GM23338 (cell line): ENCODE data around the gene CFAP97D2. TPM values are rescaled to one million over a fixed set of nuclear protein-coding genes. Genes with fewer than 3 reads are reported as not detected.

Experiments
- ATAC-seq: fragments of 200-7000 bp; cut with Tn5 transposase; 3 replicates; pipeline ENCODE4 v1.9.1; 2020
- DNase-seq: peaks from one replicate; pipeline ENCODE4 v3.0.0-alpha.2; 2015; ENCODE audit warnings: low spot score
- H2AFZ ChIP-seq: fragments of 200-600 bp; sonication (generic); 2 replicates; pipeline ENCODE4 v1.8.0; 2016; ENCODE audit warnings: antibody characterized with exemption, mild to moderate bottlenecking, moderate library complexity
- H3F3A ChIP-seq: fragments of 200-600 bp; sonication (generic); replicated peaks from 2 replicates; pipeline ENCODE4 v1.8.0; 2017; ENCODE audit warnings: antibody characterized with exemption, mixed run types, low read depth
- H3K27ac ChIP-seq: fragments of 200-600 bp; sonication (generic); 2 replicates; pipeline ENCODE4 v1.6.1; 2016; ENCODE audit warnings: low read depth
- H3K27me3 ChIP-seq: fragments of 200-600 bp; sonication (generic); 2 replicates; pipeline ENCODE4 v1.8.0; 2016; ENCODE audit warnings: mild to moderate bottlenecking, mixed run types, moderate library complexity; ENCODE audit not compliant: insufficient read depth
- H3K36me3 ChIP-seq: fragments of 200-600 bp; sonication (generic); 2 replicates; pipeline ENCODE4 v1.8.0; 2016; ENCODE audit warnings: mild to moderate bottlenecking; ENCODE audit not compliant: insufficient read depth
- H3K4me1 ChIP-seq: fragments of 200-600 bp; sonication (generic); 2 replicates; pipeline ENCODE4 v1.8.0; 2016; ENCODE audit warnings: mild to moderate bottlenecking, moderate library complexity; ENCODE audit not compliant: insufficient read depth
- H3K4me2 ChIP-seq: fragments of 200-600 bp; sonication (generic); 2 replicates; pipeline ENCODE4 v1.7.1; 2017; ENCODE audit warnings: mixed run types
- H3K4me3 ChIP-seq: fragments of 200-600 bp; sonication (generic); 2 replicates; pipeline ENCODE4 v1.6.1; 2016; ENCODE audit warnings: mixed run types
- H3K79me2 ChIP-seq: fragments of 200-600 bp; sonication (generic); replicated peaks from 2 replicates; pipeline ENCODE4 v1.8.0; 2017; ENCODE audit warnings: mild to moderate bottlenecking; ENCODE audit not compliant: insufficient read depth
- H3K9me2 ChIP-seq: fragments of 200-600 bp; sonication (generic); 2 replicates; pipeline ENCODE4 v1.8.0; 2017; ENCODE audit not compliant: insufficient read depth
- H4K20me1 ChIP-seq: fragments of 200-600 bp; sonication (generic); replicated peaks from 2 replicates; pipeline ENCODE4 v1.8.0; 2017; ENCODE audit warnings: mild to moderate bottlenecking; ENCODE audit not compliant: insufficient read depth
- H3K27ac Mint-ChIP-seq: 2 replicates; pipeline ENCODE4 v1.8.0; 2020; ENCODE audit warnings: inconsistent platforms, mild to moderate bottlenecking, moderate library complexity, mixed read lengths
- H3K27me3 Mint-ChIP-seq: 3 replicates; pipeline ENCODE4 v1.8.0; 2022; ENCODE audit warnings: low read depth, mild to moderate bottlenecking, moderate library complexity, mixed read lengths, inconsistent platforms; ENCODE audit not compliant: insufficient read depth, poor library complexity
- H3K36me3 Mint-ChIP-seq: 3 replicates; pipeline ENCODE4 v1.8.0; 2021; ENCODE audit warnings: low read depth, mild to moderate bottlenecking, inconsistent platforms, moderate library complexity, mixed read lengths
- H3K4me1 Mint-ChIP-seq: 3 replicates; pipeline ENCODE4 v1.8.0; 2020; ENCODE audit warnings: mild to moderate bottlenecking, inconsistent platforms, mixed read lengths
- H3K4me3 Mint-ChIP-seq: 3 replicates; pipeline ENCODE4 v1.8.0; 2021; ENCODE audit warnings: moderate library complexity, mild to moderate bottlenecking, inconsistent platforms, mixed read lengths
- H3K9me3 Mint-ChIP-seq: 3 replicates; pipeline ENCODE4 v1.8.0; 2020; ENCODE audit warnings: moderate library complexity, mild to moderate bottlenecking, inconsistent platforms, mixed read lengths
- CREB1 ChIP-seq: fragments of 250-450 bp; sonication (Bioruptor Pico); IDR thresholded peaks from 2 replicates; pipeline ENCODE4 v1.5.0; 2020; ENCODE audit warnings: low read depth, mild to moderate bottlenecking, moderate library complexity
- EZH2 ChIP-seq: fragments of 200-600 bp; sonication (generic); IDR thresholded peaks from one replicate; pipeline ENCODE4 v1.8.0; 2017; ENCODE audit warnings: antibody characterized with exemption, mild to moderate bottlenecking, low read depth; ENCODE audit not compliant: unreplicated experiment
- EZH2phosphoT487 ChIP-seq: fragments of 200-600 bp; sonication (generic); IDR thresholded peaks from one replicate; pipeline ENCODE4 v1.8.1; 2018; ENCODE audit warnings: antibody characterized with exemption; ENCODE audit not compliant: unreplicated experiment
- JUNB ChIP-seq: IDR thresholded peaks from one replicate; pipeline ENCODE4 v1.6.1; 2016; ENCODE audit warnings: antibody characterized with exemption; ENCODE audit not compliant: unreplicated experiment
- NANOG ChIP-seq: IDR thresholded peaks from 2 replicates; pipeline ENCODE4 v1.6.1; 2016; ENCODE audit warnings: antibody characterized with exemption, borderline replicate concordance
- POLR2AphosphoS5 ChIP-seq: IDR thresholded peaks from 2 replicates; pipeline ENCODE4 v1.6.1; 2016; ENCODE audit warnings: antibody characterized with exemption, low read depth
- STAT1 ChIP-seq: IDR thresholded peaks from one replicate; pipeline ENCODE4 v1.6.1; 2016; ENCODE audit warnings: antibody characterized with exemption; ENCODE audit not compliant: unreplicated experiment
- ZNF114 ChIP-seq: fragments of 250-450 bp; sonication (Bioruptor Pico); IDR thresholded peaks from 2 replicates; pipeline ENCODE4 v1.5.0; 2020; ENCODE audit warnings: mild to moderate bottlenecking, moderate library complexity
- ZNF331 ChIP-seq: fragments of 250-450 bp; sonication (Bioruptor Pico); IDR thresholded peaks from 2 replicates; pipeline ENCODE4 v1.5.0; 2020; ENCODE audit warnings: low read depth, mild to moderate bottlenecking, moderate library complexity
- polyA plus RNA-seq: library from polyadenylated mRNA; unstranded; fragments of >200 nt; fragmentation: Nextera tagmentation; extraction: Ambion mirVana; gene quantifications from 2 replicates; pipeline ENCODE4 v1.2.1, GENCODE V29; 2016
- total RNA-seq: library from RNA; depleted of rRNA; stranded (reverse); fragments of >200 nt; shearing (Covaris generic); gene quantifications from 2 replicates; pipeline ENCODE4 v1.2.3, GENCODE V29; 2014
- TF ChIP-seq, protein P1 (sequence below): IDR thresholded peaks from 2 replicates; pipeline ENCODE4 v1.6.1; 2016; ENCODE audit warnings: antibody characterized with exemption
- TF ChIP-seq, protein P2 (sequence below): fragments of 250-450 bp; sonication (Bioruptor Pico); IDR thresholded peaks from 2 replicates; pipeline ENCODE4 v1.5.0; 2020; ENCODE audit warnings: mild to moderate bottlenecking, moderate library complexity
- TF ChIP-seq, protein P3 (sequence below): IDR thresholded peaks from one replicate; pipeline ENCODE4 v1.6.1; 2018; ENCODE audit warnings: antibody characterized with exemption; ENCODE audit not compliant: unreplicated experiment
- TF ChIP-seq, protein P4 (sequence below), 2 experiments: fragments of 200-600 bp in 1 of 2; sonication (generic) in 1 of 2; conservative IDR thresholded peaks; 2 replicates each; pipeline versions ENCODE4 v1.5.1 to v1.6.1; 2016 to 2017; ENCODE audit warnings: antibody characterized with exemption in 2 of 2, low read depth in 2 of 2, mild to moderate bottlenecking in 2 of 2, moderate library complexity in 1 of 2

Gene CFAP97D2
- total and polyA plus RNA-seq, 2 experiments from 2014 or later, result not detected

DNA sequence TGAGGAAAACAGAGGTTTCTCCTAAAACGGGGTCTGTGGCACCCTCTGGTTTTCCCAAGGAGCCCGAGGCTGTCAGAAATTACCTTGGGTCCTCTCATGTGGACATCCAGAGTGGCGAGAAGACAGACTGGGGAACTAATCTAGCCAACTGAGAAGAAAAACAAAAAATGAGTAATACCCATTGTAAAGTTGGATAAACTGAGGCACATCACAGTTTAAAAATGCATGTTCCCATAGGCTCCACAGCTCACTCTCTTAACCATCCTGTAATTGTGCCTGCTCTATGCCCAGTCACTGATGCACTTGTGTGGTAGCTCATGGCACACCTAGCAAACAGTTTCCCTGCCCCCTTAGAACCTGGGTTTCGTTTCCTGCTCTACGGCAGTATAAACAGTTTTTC is 87.2 kb downstream of the CFAP97D2 start:
- Histone ChIP-seq H3K79me2 (0 out of 2 replicates have a peak, but pooled peaks cover 3% of the 10 kb centered on the region), H3F3A (peaks cover 15% of the 10 kb centered on the region; the same call in 1 of the 2 replicates), H3K4me1 (no peaks in the 10 kb centered on the region), H4K20me1 (peaks cover 21% of the 10 kb centered on the region; the same call in 1 of the 2 replicates), H3K27me3 (no peaks in the 10 kb centered on the region), H3K9me2 (no peaks in the 10 kb centered on the region), H3K4me3 (no peak overlapping the region), H3K4me2 (no peak overlapping the region), H2AFZ (no peak overlapping the region), H3K27ac (no peak overlapping the region), H3K36me3 (peaks cover 64% of the 10 kb centered on the region)
- Mint-ChIP-seq H3K4me3 (no peak overlapping the region), H3K27me3 (peaks cover 2% of the 10 kb centered on the region), H3K36me3 (peaks cover 86% of the 10 kb centered on the region), H3K27ac (no peak overlapping the region), H3K9me3 (no peaks in the 10 kb centered on the region), H3K4me1 (no peaks in the 10 kb centered on the region)
- no peak for ATAC-seq
- TF ChIP-seq EZH2phosphoT487 (no peak), NANOG (no peak), ZNF114 (CRISPR knock-in tag) (no peak), ZNF331 (no peak), POLR2AphosphoS5 (no peak), CREB1 (CRISPR knock-in tag) (no peak), STAT1 (no peak), EZH2 (no peak), JUNB (no peak)
- TF ChIP-seq, protein P1, sequence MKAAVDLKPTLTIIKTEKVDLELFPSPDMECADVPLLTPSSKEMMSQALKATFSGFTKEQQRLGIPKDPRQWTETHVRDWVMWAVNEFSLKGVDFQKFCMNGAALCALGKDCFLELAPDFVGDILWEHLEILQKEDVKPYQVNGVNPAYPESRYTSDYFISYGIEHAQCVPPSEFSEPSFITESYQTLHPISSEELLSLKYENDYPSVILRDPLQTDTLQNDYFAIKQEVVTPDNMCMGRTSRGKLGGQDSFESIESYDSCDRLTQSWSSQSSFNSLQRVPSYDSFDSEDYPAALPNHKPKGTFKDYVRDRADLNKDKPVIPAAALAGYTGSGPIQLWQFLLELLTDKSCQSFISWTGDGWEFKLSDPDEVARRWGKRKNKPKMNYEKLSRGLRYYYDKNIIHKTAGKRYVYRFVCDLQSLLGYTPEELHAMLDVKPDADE, result no peak
- TF ChIP-seq, protein P2, sequence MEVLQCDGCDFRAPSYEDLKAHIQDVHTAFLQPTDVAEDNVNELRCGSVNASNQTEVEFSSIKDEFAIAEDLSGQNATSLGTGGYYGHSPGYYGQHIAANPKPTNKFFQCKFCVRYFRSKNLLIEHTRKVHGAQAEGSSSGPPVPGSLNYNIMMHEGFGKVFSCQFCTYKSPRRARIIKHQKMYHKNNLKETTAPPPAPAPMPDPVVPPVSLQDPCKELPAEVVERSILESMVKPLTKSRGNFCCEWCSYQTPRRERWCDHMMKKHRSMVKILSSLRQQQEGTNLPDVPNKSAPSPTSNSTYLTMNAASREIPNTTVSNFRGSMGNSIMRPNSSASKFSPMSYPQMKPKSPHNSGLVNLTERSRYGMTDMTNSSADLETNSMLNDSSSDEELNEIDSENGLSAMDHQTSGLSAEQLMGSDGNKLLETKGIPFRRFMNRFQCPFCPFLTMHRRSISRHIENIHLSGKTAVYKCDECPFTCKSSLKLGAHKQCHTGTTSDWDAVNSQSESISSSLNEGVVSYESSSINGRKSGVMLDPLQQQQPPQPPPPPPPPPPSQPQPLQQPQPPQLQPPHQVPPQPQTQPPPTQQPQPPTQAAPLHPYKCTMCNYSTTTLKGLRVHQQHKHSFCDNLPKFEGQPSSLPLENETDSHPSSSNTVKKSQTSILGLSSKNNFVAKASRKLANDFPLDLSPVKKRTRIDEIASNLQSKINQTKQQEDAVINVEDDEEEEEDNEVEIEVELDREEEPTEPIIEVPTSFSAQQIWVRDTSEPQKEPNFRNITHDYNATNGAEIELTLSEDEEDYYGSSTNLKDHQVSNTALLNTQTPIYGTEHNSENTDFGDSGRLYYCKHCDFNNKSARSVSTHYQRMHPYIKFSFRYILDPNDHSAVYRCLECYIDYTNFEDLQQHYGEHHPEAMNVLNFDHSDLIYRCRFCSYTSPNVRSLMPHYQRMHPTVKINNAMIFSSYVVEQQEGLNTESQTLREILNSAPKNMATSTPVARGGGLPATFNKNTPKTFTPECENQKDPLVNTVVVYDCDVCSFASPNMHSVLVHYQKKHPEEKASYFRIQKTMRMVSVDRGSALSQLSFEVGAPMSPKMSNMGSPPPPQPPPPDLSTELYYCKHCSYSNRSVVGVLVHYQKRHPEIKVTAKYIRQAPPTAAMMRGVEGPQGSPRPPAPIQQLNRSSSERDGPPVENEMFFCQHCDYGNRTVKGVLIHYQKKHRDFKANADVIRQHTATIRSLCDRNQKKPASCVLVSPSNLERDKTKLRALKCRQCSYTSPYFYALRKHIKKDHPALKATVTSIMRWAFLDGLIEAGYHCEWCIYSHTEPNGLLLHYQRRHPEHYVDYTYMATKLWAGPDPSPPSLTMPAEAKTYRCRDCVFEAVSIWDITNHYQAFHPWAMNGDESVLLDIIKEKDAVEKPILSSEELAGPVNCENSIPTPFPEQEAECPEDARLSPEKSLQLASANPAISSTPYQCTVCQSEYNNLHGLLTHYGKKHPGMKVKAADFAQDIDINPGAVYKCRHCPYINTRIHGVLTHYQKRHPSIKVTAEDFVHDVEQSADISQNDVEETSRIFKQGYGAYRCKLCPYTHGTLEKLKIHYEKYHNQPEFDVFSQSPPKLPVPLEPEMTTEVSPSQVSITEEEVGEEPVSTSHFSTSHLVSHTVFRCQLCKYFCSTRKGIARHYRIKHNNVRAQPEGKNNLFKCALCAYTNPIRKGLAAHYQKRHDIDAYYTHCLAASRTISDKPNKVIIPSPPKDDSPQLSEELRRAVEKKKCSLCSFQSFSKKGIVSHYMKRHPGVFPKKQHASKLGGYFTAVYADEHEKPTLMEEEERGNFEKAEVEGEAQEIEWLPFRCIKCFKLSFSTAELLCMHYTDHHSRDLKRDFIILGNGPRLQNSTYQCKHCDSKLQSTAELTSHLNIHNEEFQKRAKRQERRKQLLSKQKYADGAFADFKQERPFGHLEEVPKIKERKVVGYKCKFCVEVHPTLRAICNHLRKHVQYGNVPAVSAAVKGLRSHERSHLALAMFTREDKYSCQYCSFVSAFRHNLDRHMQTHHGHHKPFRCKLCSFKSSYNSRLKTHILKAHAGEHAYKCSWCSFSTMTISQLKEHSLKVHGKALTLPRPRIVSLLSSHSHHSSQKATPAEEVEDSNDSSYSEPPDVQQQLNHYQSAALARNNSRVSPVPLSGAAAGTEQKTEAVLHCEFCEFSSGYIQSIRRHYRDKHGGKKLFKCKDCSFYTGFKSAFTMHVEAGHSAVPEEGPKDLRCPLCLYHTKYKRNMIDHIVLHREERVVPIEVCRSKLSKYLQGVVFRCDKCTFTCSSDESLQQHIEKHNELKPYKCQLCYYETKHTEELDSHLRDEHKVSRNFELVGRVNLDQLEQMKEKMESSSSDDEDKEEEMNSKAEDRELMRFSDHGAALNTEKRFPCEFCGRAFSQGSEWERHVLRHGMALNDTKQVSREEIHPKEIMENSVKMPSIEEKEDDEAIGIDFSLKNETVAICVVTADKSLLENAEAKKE, result no peak
- TF ChIP-seq, protein P3, sequence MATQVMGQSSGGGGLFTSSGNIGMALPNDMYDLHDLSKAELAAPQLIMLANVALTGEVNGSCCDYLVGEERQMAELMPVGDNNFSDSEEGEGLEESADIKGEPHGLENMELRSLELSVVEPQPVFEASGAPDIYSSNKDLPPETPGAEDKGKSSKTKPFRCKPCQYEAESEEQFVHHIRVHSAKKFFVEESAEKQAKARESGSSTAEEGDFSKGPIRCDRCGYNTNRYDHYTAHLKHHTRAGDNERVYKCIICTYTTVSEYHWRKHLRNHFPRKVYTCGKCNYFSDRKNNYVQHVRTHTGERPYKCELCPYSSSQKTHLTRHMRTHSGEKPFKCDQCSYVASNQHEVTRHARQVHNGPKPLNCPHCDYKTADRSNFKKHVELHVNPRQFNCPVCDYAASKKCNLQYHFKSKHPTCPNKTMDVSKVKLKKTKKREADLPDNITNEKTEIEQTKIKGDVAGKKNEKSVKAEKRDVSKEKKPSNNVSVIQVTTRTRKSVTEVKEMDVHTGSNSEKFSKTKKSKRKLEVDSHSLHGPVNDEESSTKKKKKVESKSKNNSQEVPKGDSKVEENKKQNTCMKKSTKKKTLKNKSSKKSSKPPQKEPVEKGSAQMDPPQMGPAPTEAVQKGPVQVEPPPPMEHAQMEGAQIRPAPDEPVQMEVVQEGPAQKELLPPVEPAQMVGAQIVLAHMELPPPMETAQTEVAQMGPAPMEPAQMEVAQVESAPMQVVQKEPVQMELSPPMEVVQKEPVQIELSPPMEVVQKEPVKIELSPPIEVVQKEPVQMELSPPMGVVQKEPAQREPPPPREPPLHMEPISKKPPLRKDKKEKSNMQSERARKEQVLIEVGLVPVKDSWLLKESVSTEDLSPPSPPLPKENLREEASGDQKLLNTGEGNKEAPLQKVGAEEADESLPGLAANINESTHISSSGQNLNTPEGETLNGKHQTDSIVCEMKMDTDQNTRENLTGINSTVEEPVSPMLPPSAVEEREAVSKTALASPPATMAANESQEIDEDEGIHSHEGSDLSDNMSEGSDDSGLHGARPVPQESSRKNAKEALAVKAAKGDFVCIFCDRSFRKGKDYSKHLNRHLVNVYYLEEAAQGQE, result no peak
- TF ChIP-seq, protein P4, sequence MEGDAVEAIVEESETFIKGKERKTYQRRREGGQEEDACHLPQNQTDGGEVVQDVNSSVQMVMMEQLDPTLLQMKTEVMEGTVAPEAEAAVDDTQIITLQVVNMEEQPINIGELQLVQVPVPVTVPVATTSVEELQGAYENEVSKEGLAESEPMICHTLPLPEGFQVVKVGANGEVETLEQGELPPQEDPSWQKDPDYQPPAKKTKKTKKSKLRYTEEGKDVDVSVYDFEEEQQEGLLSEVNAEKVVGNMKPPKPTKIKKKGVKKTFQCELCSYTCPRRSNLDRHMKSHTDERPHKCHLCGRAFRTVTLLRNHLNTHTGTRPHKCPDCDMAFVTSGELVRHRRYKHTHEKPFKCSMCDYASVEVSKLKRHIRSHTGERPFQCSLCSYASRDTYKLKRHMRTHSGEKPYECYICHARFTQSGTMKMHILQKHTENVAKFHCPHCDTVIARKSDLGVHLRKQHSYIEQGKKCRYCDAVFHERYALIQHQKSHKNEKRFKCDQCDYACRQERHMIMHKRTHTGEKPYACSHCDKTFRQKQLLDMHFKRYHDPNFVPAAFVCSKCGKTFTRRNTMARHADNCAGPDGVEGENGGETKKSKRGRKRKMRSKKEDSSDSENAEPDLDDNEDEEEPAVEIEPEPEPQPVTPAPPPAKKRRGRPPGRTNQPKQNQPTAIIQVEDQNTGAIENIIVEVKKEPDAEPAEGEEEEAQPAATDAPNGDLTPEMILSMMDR (conservative IDR thresholded peaks at IDR 0.05; ENCODE audit: low read depth in 2 of 2), result no peak
- DNase-seq, result no peak
